ENCODE measurements around the gene EIF5B. TPM values are rescaled to one million over a fixed set of nuclear protein-coding genes. Genes with fewer than 3 reads are reported as not detected.

Gene EIF5B
- total and polyA plus RNA-seq, 2 of the 4 experiments (the other 2 are of a cell fraction): 19.7 to 21.8 TPM

- Histone ChIP-seq H3K9me3 (ENCODE audit: control insufficient read depth, insufficient read depth, low read length) (peaks cover 2% of the 10 kb centered on the region; the same call in 1 of the 2 replicates), H2BK20ac (ENCODE audit: low read depth, low read length) (no peak overlapping the region), H3K9ac (ENCODE audit: low read depth, low read length) (no peak overlapping the region), H3K56ac (ENCODE audit: extremely low read depth, insufficient read depth, low read length) (no peak overlapping the region), H3K4ac (ENCODE audit: low read depth, low read length) (no peak overlapping the region), H3K14ac (replicated peaks; ENCODE audit: low read depth, low read length) (no peak overlapping the region), H4K5ac (ENCODE audit: low read depth, low read length) (no peak overlapping the region), H2BK120ac (ENCODE audit: low read depth, low read length) (no peak overlapping the region), H4K8ac (ENCODE audit: low read depth in 2 of 2, low read length in 2 of 2) (no peak overlapping the region), H3K9me1 (ENCODE audit: insufficient read depth, low read length) (0 out of 2 replicates have a peak, but pooled peaks cover 3% of the 10 kb centered on the region), H3K27ac (ENCODE audit: insufficient read depth, low read length) (no peak overlapping the region), H3K4me2 (ENCODE audit: low read depth, low read length) (no peak overlapping the region), H3K23ac (ENCODE audit: low read depth, low read length) (no peak overlapping the region), H3K36me3 (ENCODE audit: control insufficient read depth, insufficient read depth, low read length) (peaks cover 30% of the 10 kb centered on the region), H4K20me1 (ENCODE audit: insufficient read depth, low read length) (no peaks in the 10 kb centered on the region), H4K91ac (ENCODE audit: insufficient read depth, low read depth, low read length) (no peak overlapping the region), H2BK5ac (ENCODE audit: low read depth, low read length, poor library complexity, severe bottlenecking) (no peak overlapping the region), H2BK15ac (ENCODE audit: low read depth, low read length) (no peak overlapping the region), H2AK9ac (replicated peaks; ENCODE audit: low read depth, low read length, poor library complexity) (no peak overlapping the region), H3K18ac (ENCODE audit: low read depth, low read length) (no peak overlapping the region), H2AK5ac (ENCODE audit: low read depth, low read length) (no peak overlapping the region), H2AFZ (replicated peaks; ENCODE audit: low read length, poor library complexity) (no peak overlapping the region), H3K4me1 (ENCODE audit: control insufficient read depth, insufficient read depth, low read length) (no peaks in the 10 kb centered on the region), H3K79me1 (ENCODE audit: low read depth in 1 of 2, low read length in 2 of 2) (peaks cover 0 to 6% of the 10 kb centered on the region in 2 experiments; a peak in 1 of 4 replicates), H3K4me3 (ENCODE audit: insufficient read depth, low read depth, low read length) (no peak overlapping the region), H3K27me3 (ENCODE audit: control insufficient read depth, insufficient read depth, low read length) (no peaks in the 10 kb centered on the region)
- ATAC-seq (ENCODE audit: low read depth) (no peak), DNase-seq (no peak)
- dilution Hi-C loops (cut with HindIII; ENCODE audit: low sequenced_read_pairs, unreplicated experiment) (no loop called here), in situ Hi-C loops (cut with MboI; ENCODE audit: low sequenced_read_pairs) (no loop called here), intact Hi-C loops (cut with micrococcal nuclease) (no loop called here)
- ChIA-PET CTCF (interaction anchor here (0.5 kb wide), 1 partner anchor 1521 kb away, joined by 3 read pairs; no protein-coding TSS in a partner anchor), POLR2A (ENCODE audit: unreplicated experiment) (no interaction called here)
- TF ChIP-seq NFE2L2 (IDR thresholded peaks at IDR 0.05; ENCODE audit: low read depth, low read length) (no peak), RFX5 (IDR thresholded peaks at IDR 0.05; ENCODE audit: low read depth, low read length) (no peak), RAD21 (IDR thresholded peaks at IDR 0.05; ENCODE audit: low read length) (no peak), ELK1 (IDR thresholded peaks at IDR 0.05; ENCODE audit: borderline replicate concordance, low read depth, low read length) (no peak), MAFK (IDR thresholded peaks at IDR 0.05; ENCODE audit: low read depth, low read length) (no peak), BHLHE40 (IDR thresholded peaks at IDR 0.05; ENCODE audit: low read depth, low read length) (no peak), RCOR1 (IDR thresholded peaks at IDR 0.05; ENCODE audit: insufficient replicate concordance, low read length) (no peak), CTCF (conservative IDR thresholded peaks at IDR 0.05; ENCODE audit: low read depth, low read length) (no peak), CHD1 (IDR thresholded peaks at IDR 0.05; ENCODE audit: low read depth, low read length) (no peak), FOS (IDR thresholded peaks at IDR 0.05; ENCODE audit: low read depth, low read length) (no peak), USF2 (IDR thresholded peaks at IDR 0.05; ENCODE audit: low read depth, low read length) (no peak), MXI1 (IDR thresholded peaks at IDR 0.05; ENCODE audit: borderline replicate concordance, low read depth, low read length) (no peak), MAZ (IDR thresholded peaks at IDR 0.05; ENCODE audit: borderline replicate concordance, low read depth, low read length) (no peak), POLR2A (IDR thresholded peaks at IDR 0.05; ENCODE audit: low read depth, low read length) (no peak), CEBPB (IDR thresholded peaks at IDR 0.05; ENCODE audit: low read depth, low read length) (no peak), SMC3 (IDR thresholded peaks at IDR 0.05; ENCODE audit: low read depth, low read length) (no peak)
- no TSS peak for BruUV-seq (replicated peaks)
- WGBS, 2 experiments (ENCODE audit: extremely low coverage in 2 of 2, insufficient read length in 1 of 2): no CpG with 5 or more reads among the region's 1 CpG
Measured at GRCh38 chr2:99377879-99378278, 40.7 kb downstream of the EIF5B start.
